Loucy (cell line): Measurements from ENCODE around the gene RC3H2.

Source experiments
- H2AFZ ChIP-seq: fragments of 200-600 bp; sonication (generic); 2 replicates; pipeline ENCODE4 v1.6.0; 2016; ENCODE audit warnings: antibody characterized with exemption, mild to moderate bottlenecking, low read length, moderate library complexity
- H3F3A ChIP-seq: fragments of 200-600 bp; 2 replicates; pipeline ENCODE4 v1.6.0; 2016; ENCODE audit warnings: antibody characterized with exemption, low read depth, mild to moderate bottlenecking
- H3K27me3 ChIP-seq: fragments of 200-600 bp; sonication (generic); 2 replicates; pipeline ENCODE4 v1.6.1; 2014; ENCODE audit warnings: low read length, mild to moderate bottlenecking; ENCODE audit not compliant: insufficient read depth, poor library complexity, severe bottlenecking
- H3K36me3 ChIP-seq: fragments of 200-600 bp; sonication (generic); 2 replicates; pipeline ENCODE4 v1.6.1; 2016; ENCODE audit warnings: low read length; ENCODE audit not compliant: insufficient read depth
- H3K4me1 ChIP-seq: fragments of 200-600 bp; sonication (generic); 2 replicates; pipeline ENCODE4 v1.5.1; 2014; ENCODE audit warnings: low read length, mild to moderate bottlenecking; ENCODE audit not compliant: insufficient read depth, poor library complexity, severe bottlenecking
- H3K4me2 ChIP-seq: fragments of 200-600 bp; sonication (generic); 2 replicates; pipeline ENCODE4 v1.6.0; 2014; ENCODE audit warnings: antibody characterized with exemption, low read length, low read depth, mild to moderate bottlenecking; ENCODE audit not compliant: poor library complexity, severe bottlenecking
- H3K4me3 ChIP-seq: fragments of 200-600 bp; sonication (generic); 2 replicates; pipeline ENCODE4 v1.5.1; 2014; ENCODE audit warnings: low read length, mild to moderate bottlenecking, mixed read lengths; ENCODE audit not compliant: poor library complexity, severe bottlenecking
- H3K79me2 ChIP-seq: fragments of 200-600 bp; sonication (generic); 2 replicates; pipeline ENCODE4 v1.6.1; 2014; ENCODE audit warnings: low read length; ENCODE audit not compliant: insufficient read depth
- H3K9ac ChIP-seq: fragments of 200-600 bp; sonication (generic); 2 replicates; pipeline ENCODE4 v1.6.0; 2014; ENCODE audit warnings: mild to moderate bottlenecking, low read depth, low read length, moderate library complexity; ENCODE audit not compliant: poor library complexity, severe bottlenecking
- H3K9me2 ChIP-seq: fragments of 200-600 bp; sonication (generic); replicated peaks from 2 replicates; pipeline ENCODE4 v1.6.1; 2016; ENCODE audit warnings: low read depth, low read length, mixed read lengths
- H3K9me3 ChIP-seq: fragments of 200-600 bp; sonication (generic); 2 replicates; pipeline ENCODE4 v1.6.1; 2014; ENCODE audit warnings: mild to moderate bottlenecking, antibody characterized with exemption, low read length, low read depth; ENCODE audit not compliant: insufficient read depth
- H4K20me1 ChIP-seq: fragments of 200-600 bp; sonication (generic); 2 replicates; pipeline ENCODE4 v1.6.0; 2014; ENCODE audit warnings: antibody characterized with exemption, low read length, mild to moderate bottlenecking; ENCODE audit not compliant: insufficient read depth, poor library complexity, severe bottlenecking
- CTCF ChIP-seq: fragments of 200-600 bp; sonication (generic); conservative IDR thresholded peaks from 2 replicates; pipeline ENCODE4 v1.5.1; 2014; ENCODE audit warnings: mild to moderate bottlenecking, antibody characterized with exemption, low read length
- EZH2phosphoT487 ChIP-seq: fragments of 200-600 bp; IDR thresholded peaks from 2 replicates; pipeline ENCODE4 v1.6.1; 2018; ENCODE audit warnings: antibody characterized with exemption, mild to moderate bottlenecking, moderate library complexity, borderline replicate concordance

The RC3H2 gene

GRCh38 chr9:122936883-122937282, 31.7 kb upstream of the RC3H2 start:
- H3K36me3 ChIP-seq: peaks cover 15% of the 10 kb centered on the region; the same call in 1 of the 2 replicates
- H2AFZ ChIP-seq: no peak overlapping the region
- TF ChIP-seq CTCF (no peak), EZH2phosphoT487 (no peak)
- no peaks in the 10 kb centered on the region for H3K9me3 ChIP-seq
- H3F3A ChIP-seq: no peaks in the 10 kb centered on the region
- no peak overlapping the region for H3K4me2 ChIP-seq
- H4K20me1 ChIP-seq: peaks cover 8% of the 10 kb centered on the region
- no peak overlapping the region for H3K4me3 ChIP-seq
- H3K27me3 ChIP-seq: no peaks in the 10 kb centered on the region
- no peaks in the 10 kb centered on the region for H3K9me2 ChIP-seq
- peaks cover 30% of the 10 kb centered on the region for H3K4me1 ChIP-seq
- peaks cover 51% of the 10 kb centered on the region for H3K79me2 ChIP-seq
- H3K9ac ChIP-seq: no peak overlapping the region

GRCh38 chr9:122936464-122936863, 31.3 kb upstream of the RC3H2 start:
- no peaks in the 10 kb centered on the region for H3K9me2 ChIP-seq
- H3F3A ChIP-seq: no peaks in the 10 kb centered on the region
- peaks cover 25% of the 10 kb centered on the region for H3K4me1 ChIP-seq
- peaks cover 4% of the 10 kb centered on the region for H4K20me1 ChIP-seq
- no peaks in the 10 kb centered on the region for H3K9me3 ChIP-seq
- H3K4me2 ChIP-seq: no peak overlapping the region
- H2AFZ ChIP-seq: no peak overlapping the region
- no peaks in the 10 kb centered on the region for H3K27me3 ChIP-seq
- H3K36me3 ChIP-seq: peaks cover 15% of the 10 kb centered on the region; the same call in 1 of the 2 replicates
- no peak overlapping the region for H3K9ac ChIP-seq
- H3K4me3 ChIP-seq: no peak overlapping the region
- H3K79me2 ChIP-seq: peaks cover 51% of the 10 kb centered on the region
- TF ChIP-seq EZH2phosphoT487 (no peak), CTCF (no peak)

GRCh38 chr9:122931226-122932121, 26.3 kb upstream of the RC3H2 start, which contains the start of gene ZBTB26:
Gene ZBTB26 (minus strand): TSS chr9:122931512. CDS start chr9:122919934, 11,578 bp downstream.
- Histone ChIP-seq H3K27me3 (no peaks in the 10 kb centered on the region), H3K9ac (peak within 1 kb of the TSS; percentile 86), H3K36me3 (peaks cover 5% of the 10 kb centered on the region; the same call in 1 of the 2 replicates), H3K4me3 (peak within 1 kb of the TSS; percentile 84), H3K79me2 (peaks cover 72% of the 10 kb centered on the region), H4K20me1 (no peaks in the 10 kb centered on the region), H3K4me1 (peaks cover 49% of the 10 kb centered on the region), H3K9me2 (no peaks in the 10 kb centered on the region), H2AFZ (peak within 1 kb of the TSS; percentile 93), H3K4me2 (peak within 1 kb of the TSS; percentile 88), H3F3A (no peaks in the 10 kb centered on the region), H3K9me3 (no peaks in the 10 kb centered on the region)
- no peak for TF ChIP-seq EZH2phosphoT487
- TF ChIP-seq CTCF: no peak
